Ascending aorta (tissue), 2 donors: ENCODE results near the gene TP53INP2. TPM values are rescaled to one million over a fixed set of nuclear protein-coding genes. Genes with fewer than 3 reads are reported as not detected.

Source experiments
- DNase-seq, 2 donors: peaks; one replicate each; pipeline ENCODE4 v3.0.0-alpha.2; 2019; ENCODE audit warnings: low spot score in 2 of 2
- H3K27ac ChIP-seq, 2 donors: fragments of 200-600 bp; sonication (generic); one replicate each; pipeline ENCODE4 v1.5.1; 2016 to 2017; ENCODE audit warnings: mild to moderate bottlenecking in 1 of 2
- H3K27me3 ChIP-seq: fragments of 200-600 bp; sonication (generic); one replicate; pipeline ENCODE4 v1.5.1; 2017
- H3K36me3 ChIP-seq, 2 donors: fragments of 200-600 bp; sonication (generic); one replicate each; pipeline ENCODE4 v1.5.1; 2016
- H3K4me1 ChIP-seq, 2 donors: fragments of 200-600 bp; sonication (generic); one replicate each; pipeline ENCODE4 v1.5.1; 2016 to 2017; ENCODE audit warnings: mild to moderate bottlenecking in 1 of 2
- H3K4me3 ChIP-seq, 2 donors: fragments of 200-600 bp; sonication (generic); one replicate each; pipeline ENCODE4 v1.5.1; 2016 to 2017; ENCODE audit warnings: mild to moderate bottlenecking in 1 of 2
- H3K9me3 ChIP-seq, 2 donors: fragments of 200-600 bp; sonication (generic); one replicate each; pipeline ENCODE4 v1.5.1; 2016
- intact Hi-C: fragments of 100-400 bp; cut with DNase I; formaldehyde crosslinking; loops from one replicate; pipeline ENCODE4 v1.15.1; 2023
- total RNA-seq: library from RNA; depleted of rRNA; stranded (reverse); fragments of >200 nt; gene quantifications from one replicate; pipeline ENCODE4 v1.1.0, GENCODE V29; 2016
- TF ChIP-seq, protein P1 (sequence below), 3 experiments: fragments of 200-600 bp in 2 of 3; fragments of 450-650 bp in 1 of 3; sonication (generic) in 2 of 3; IDR thresholded peaks; one replicate each; pipeline ENCODE4 v1.5.1; 2016 to 2019; ENCODE audit warnings: antibody characterized with exemption in 3 of 3, mild to moderate bottlenecking in 1 of 3, moderate library complexity in 1 of 3

The TP53INP2 gene
- total RNA-seq, 1 donor from 2014 or later: 6.2 TPM

GRCh38 chr20:34675561-34675960, 28.6 kb upstream of the TP53INP2 start:
- Histone ChIP-seq H3K27ac (no peak overlapping the region), H3K4me3 (no peak overlapping the region), H3K36me3 (no peaks in the 10 kb centered on the region), H3K4me1 (peaks cover 0 to 2% of the 10 kb centered on the region in 2 donors), H3K9me3 (no peaks in the 10 kb centered on the region), H3K27me3 (no peaks in the 10 kb centered on the region)
- intact Hi-C loops: no loop called here
- no peak for DNase-seq
- TF ChIP-seq, protein P1, sequence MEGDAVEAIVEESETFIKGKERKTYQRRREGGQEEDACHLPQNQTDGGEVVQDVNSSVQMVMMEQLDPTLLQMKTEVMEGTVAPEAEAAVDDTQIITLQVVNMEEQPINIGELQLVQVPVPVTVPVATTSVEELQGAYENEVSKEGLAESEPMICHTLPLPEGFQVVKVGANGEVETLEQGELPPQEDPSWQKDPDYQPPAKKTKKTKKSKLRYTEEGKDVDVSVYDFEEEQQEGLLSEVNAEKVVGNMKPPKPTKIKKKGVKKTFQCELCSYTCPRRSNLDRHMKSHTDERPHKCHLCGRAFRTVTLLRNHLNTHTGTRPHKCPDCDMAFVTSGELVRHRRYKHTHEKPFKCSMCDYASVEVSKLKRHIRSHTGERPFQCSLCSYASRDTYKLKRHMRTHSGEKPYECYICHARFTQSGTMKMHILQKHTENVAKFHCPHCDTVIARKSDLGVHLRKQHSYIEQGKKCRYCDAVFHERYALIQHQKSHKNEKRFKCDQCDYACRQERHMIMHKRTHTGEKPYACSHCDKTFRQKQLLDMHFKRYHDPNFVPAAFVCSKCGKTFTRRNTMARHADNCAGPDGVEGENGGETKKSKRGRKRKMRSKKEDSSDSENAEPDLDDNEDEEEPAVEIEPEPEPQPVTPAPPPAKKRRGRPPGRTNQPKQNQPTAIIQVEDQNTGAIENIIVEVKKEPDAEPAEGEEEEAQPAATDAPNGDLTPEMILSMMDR (IDR thresholded peaks at IDR 0.05): no peak

DNA sequence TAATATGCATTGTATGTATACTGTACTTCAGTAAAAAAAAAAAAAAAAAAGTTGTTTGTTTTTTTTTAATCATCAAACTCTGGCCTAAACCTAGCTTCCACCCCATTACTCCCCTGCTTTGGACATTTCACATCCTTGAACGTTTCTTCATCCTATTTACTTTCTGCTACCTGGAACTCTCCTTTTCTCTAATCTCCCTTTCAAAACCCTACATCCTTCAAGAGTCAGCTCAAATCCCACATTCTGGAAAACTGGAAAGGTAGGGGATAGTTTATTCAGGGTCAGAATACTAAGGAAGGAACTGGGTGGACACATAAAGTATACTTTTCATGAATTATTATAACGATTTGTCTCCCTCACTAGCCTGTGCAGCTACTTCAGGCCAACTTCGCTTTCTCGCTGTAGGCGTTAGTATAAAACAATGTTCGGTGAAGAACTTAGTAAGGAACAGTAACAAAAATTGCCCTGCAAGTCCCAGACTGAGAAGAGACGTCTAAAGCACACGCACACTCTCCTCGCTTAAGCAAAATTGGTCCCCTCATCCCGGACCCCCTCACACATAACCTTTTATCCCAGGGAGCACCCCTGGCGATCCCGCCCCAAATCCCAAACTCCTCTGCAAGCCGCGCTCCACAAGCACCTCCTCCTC, 28.0 kb upstream of the TP53INP2 start:
- H3K9me3 ChIP-seq: no peaks in the 10 kb centered on the region
- no peak for DNase-seq
- no peaks in the 10 kb centered on the region for H3K27me3 ChIP-seq
- H3K4me1 ChIP-seq: peaks cover 0 to 2% of the 10 kb centered on the region in 2 donors
- H3K36me3 ChIP-seq: no peaks in the 10 kb centered on the region
- peak overlapping the region; percentile 65 to 98 for H3K4me3 ChIP-seq
- peak overlapping the region; percentile 64 to 74 for H3K27ac ChIP-seq
- TF ChIP-seq, protein P1 (IDR thresholded peaks at IDR 0.05): no peak
- intact Hi-C loops: no loop called here

DNA sequence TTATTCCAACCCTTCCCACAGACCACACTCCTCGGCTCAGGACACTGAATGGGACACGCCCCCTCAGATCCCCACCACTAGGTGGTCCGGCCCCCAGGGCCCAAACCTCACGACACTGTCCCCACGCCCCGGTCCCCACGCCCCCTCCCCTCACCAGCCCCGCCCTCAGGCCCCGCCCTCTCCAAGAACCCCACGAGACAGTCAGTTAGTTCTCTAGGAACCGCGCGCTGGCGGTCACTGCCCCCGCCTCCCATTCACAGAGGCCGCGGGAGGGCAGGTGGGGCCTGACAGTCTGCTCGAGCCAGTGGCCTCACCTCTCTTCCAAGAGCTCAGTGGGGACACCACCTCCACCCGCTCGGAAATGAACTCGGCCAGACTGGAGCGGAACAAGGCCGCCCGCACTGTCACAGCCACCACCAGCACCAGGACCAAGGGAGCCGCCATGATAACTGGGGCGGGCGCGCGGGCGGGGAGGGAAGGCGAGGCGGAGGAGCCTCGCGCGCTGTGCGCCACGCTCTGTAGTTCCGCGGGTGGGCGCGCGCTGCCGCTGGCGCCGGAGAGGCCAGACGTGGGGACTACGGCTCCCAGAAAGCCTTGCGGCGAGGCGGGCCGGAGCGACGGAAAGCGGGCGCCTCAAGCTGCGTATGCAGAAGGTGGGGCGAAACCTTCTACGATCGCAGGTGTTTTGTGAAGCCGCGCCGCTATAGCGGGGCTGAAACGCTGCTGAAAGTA, 27.3 kb upstream of the TP53INP2 start, which contains the start of gene PIGU:
PIGU (minus strand) TSS at position 451 of the 732 bp plus-strand sequence; CDS start at position 444, 7 bp downstream.
- no peaks in the 10 kb centered on the region for H3K27me3 ChIP-seq
- H3K36me3 ChIP-seq: no peaks in the 10 kb centered on the region
- H3K27ac ChIP-seq: peak within 1 kb of the TSS; percentile 64 to 74
- peaks cover 0 to 2% of the 10 kb centered on the region in 2 donors for H3K4me1 ChIP-seq
- DNase-seq: peak; percentile 81 to 97
- H3K9me3 ChIP-seq: no peaks in the 10 kb centered on the region
- intact Hi-C loops: loop anchor here (1.0 kb wide), 3 partner anchors 27 to 119 kb away; partner anchors contain the start of genes MAP1LC3A and TP53INP2
- TF ChIP-seq, protein P1 (IDR thresholded peaks at IDR 0.05): peak; percentile 33 to 37 (median 34)
- H3K4me3 ChIP-seq: peak within 1 kb of the TSS; percentile 65 to 98

DNA sequence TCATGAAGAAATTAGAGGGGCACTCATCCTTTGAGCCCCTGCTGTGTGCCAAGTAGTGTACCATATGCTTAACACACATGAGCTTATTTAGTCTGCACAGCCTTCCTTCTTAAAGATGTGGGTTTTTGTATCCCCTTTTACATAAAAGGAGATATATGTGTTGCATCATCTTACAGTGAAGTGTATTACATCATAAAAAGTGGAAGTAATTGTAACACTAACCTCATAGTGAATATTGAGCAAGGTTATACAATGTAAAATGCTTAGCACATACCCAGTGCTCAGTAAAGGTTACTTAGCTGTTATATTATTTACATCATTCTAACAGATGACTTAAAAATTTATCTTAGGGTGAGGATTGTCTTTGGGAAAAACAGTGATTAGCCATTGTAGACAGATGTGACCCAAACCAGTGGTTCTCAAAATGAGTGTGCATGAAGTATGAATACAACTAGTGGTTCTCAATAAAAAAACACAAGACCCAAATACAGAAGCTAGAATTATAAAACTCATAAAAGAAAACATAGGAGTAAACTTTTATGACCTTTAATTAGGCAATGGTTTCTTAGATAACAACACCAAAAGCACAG, 23.5 kb upstream of the TP53INP2 start:
- Histone ChIP-seq H3K9me3 (no peaks in the 10 kb centered on the region), H3K36me3 (no peaks in the 10 kb centered on the region), H3K4me1 (peaks cover 0 to 2% of the 10 kb centered on the region in 2 donors), H3K4me3 (no peak overlapping the region), H3K27me3 (no peaks in the 10 kb centered on the region), H3K27ac (no peak overlapping the region)
- TF ChIP-seq, protein P1 (IDR thresholded peaks at IDR 0.05): no peak
- intact Hi-C loops: no loop called here
- DNase-seq: no peak

DNA sequence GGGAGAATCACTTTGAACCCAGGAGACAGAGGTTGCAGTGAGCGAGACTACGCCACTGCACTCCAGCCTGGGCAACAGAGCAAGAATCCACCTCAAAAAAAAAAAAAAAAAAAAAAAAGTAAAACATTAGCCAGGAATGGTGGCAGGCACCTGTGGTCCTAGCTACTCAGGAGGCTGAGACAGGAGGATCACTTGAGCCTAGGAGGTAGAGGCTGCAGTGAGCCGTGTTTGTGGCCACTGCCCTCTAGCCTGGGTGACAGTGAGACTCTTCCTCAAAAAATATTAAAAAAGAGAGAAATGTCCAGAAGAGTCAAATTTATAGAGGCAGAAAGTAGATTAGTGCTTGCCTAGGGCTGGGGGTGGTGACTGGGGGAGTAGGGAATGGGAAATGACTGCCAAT, 20.5 kb upstream of the TP53INP2 start:
- no peak overlapping the region for H3K4me3 ChIP-seq
- no peaks in the 10 kb centered on the region for H3K36me3 ChIP-seq
- no peaks in the 10 kb centered on the region for H3K4me1 ChIP-seq
- TF ChIP-seq, protein P1 (IDR thresholded peaks at IDR 0.05): no peak
- no peak for DNase-seq
- H3K27me3 ChIP-seq: no peaks in the 10 kb centered on the region
- intact Hi-C loops: no loop called here
- H3K9me3 ChIP-seq: no peaks in the 10 kb centered on the region
- H3K27ac ChIP-seq: no peak overlapping the region
